Measurements from ENCODE around the gene ACVR1B.

- no peak for TF ChIP-seq CTCF (IDR thresholded peaks at IDR 0.05; ENCODE audit: low read depth, low read length, missing input control)
- no peak for TF ChIP-seq TAF1 (conservative IDR thresholded peaks at IDR 0.05)
Observed at GRCh38 chr12:52041035-52041434, 89.5 kb downstream of the ACVR1B start.

Measured in liver (tissue), 3 donors.